HL-60 (cell line): ENCODE data around the gene SLC15A5.

Source experiments
- DNase-seq, 2 experiments: peaks; one replicate each; pipeline ENCODE4 v3.0.0-alpha.2; 2010 to 2020; ENCODE audit warnings: low read depth in 1 of 2, low spot score in 1 of 2
- H3K27ac ChIP-seq: fragments of 250-450 bp; sonication (Bioruptor Pico); replicated peaks from 2 replicates; pipeline ENCODE4 v1.5.1; 2020; ENCODE audit warnings: mild to moderate bottlenecking, moderate library complexity
- H3K27me3 ChIP-seq: fragments of 250-450 bp; sonication (Bioruptor Pico); 2 replicates; pipeline ENCODE4 v1.5.1; 2021; ENCODE audit warnings: mild to moderate bottlenecking, moderate library complexity; ENCODE audit not compliant: insufficient read depth, poor library complexity, severe bottlenecking
- H3K4me3 ChIP-seq: replicated peaks from 2 replicates; pipeline ENCODE4 v1.5.1; 2011; ENCODE audit warnings: mild to moderate bottlenecking, control low read depth, low read length; ENCODE audit not compliant: insufficient read depth
- GABPA ChIP-seq: IDR thresholded peaks from 2 replicates; pipeline ENCODE4 v1.6.1; 2012; ENCODE audit warnings: low read depth
- POLR2AphosphoS5 ChIP-seq: IDR thresholded peaks from 2 replicates; pipeline ENCODE4 v1.6.1; 2012; ENCODE audit warnings: low read depth
- SPI1 ChIP-seq: IDR thresholded peaks from 2 replicates; pipeline ENCODE4 v1.6.1; 2012; ENCODE audit warnings: low read depth, mild to moderate bottlenecking, borderline replicate concordance
- TF ChIP-seq, protein P1 (sequence below): IDR thresholded peaks from 2 replicates; pipeline ENCODE4 v1.6.1; 2012; ENCODE audit warnings: low read depth; ENCODE audit not compliant: insufficient replicate concordance
- TF ChIP-seq, protein P2 (sequence below): IDR thresholded peaks from one replicate; pipeline ENCODE4 v1.5.1; 2011; ENCODE audit warnings: low read length, control low read depth, inconsistent platforms; ENCODE audit not compliant: insufficient read depth

SLC15A5 gene

DNA sequence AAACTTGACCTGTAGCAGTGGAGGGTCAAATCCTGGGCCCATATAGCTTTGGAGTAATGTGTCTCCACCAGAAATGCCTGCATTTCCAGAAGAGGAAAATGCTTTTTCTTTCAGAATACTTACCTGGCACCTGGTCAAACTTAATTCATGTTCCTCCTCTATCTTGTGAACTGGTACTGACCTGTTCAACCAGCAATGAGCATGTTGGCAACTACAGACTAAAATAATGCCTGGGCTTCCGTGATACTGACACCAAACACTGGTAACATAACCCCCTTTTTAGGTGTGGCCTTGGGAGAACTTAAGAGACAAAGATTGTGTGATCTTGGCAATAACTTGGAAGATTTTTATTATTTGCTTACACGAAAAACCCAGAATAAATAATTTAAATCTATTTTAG, 46.2 kb upstream of the SLC15A5 start:
- Histone ChIP-seq H3K27ac (no peak overlapping the region), H3K4me3 (no peak overlapping the region), H3K27me3 (no peaks in the 10 kb centered on the region)
- DNase-seq: no peak
- TF ChIP-seq, protein P1, sequence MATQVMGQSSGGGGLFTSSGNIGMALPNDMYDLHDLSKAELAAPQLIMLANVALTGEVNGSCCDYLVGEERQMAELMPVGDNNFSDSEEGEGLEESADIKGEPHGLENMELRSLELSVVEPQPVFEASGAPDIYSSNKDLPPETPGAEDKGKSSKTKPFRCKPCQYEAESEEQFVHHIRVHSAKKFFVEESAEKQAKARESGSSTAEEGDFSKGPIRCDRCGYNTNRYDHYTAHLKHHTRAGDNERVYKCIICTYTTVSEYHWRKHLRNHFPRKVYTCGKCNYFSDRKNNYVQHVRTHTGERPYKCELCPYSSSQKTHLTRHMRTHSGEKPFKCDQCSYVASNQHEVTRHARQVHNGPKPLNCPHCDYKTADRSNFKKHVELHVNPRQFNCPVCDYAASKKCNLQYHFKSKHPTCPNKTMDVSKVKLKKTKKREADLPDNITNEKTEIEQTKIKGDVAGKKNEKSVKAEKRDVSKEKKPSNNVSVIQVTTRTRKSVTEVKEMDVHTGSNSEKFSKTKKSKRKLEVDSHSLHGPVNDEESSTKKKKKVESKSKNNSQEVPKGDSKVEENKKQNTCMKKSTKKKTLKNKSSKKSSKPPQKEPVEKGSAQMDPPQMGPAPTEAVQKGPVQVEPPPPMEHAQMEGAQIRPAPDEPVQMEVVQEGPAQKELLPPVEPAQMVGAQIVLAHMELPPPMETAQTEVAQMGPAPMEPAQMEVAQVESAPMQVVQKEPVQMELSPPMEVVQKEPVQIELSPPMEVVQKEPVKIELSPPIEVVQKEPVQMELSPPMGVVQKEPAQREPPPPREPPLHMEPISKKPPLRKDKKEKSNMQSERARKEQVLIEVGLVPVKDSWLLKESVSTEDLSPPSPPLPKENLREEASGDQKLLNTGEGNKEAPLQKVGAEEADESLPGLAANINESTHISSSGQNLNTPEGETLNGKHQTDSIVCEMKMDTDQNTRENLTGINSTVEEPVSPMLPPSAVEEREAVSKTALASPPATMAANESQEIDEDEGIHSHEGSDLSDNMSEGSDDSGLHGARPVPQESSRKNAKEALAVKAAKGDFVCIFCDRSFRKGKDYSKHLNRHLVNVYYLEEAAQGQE: no peak
- TF ChIP-seq POLR2AphosphoS5: no peak
- TF ChIP-seq, protein P2, sequence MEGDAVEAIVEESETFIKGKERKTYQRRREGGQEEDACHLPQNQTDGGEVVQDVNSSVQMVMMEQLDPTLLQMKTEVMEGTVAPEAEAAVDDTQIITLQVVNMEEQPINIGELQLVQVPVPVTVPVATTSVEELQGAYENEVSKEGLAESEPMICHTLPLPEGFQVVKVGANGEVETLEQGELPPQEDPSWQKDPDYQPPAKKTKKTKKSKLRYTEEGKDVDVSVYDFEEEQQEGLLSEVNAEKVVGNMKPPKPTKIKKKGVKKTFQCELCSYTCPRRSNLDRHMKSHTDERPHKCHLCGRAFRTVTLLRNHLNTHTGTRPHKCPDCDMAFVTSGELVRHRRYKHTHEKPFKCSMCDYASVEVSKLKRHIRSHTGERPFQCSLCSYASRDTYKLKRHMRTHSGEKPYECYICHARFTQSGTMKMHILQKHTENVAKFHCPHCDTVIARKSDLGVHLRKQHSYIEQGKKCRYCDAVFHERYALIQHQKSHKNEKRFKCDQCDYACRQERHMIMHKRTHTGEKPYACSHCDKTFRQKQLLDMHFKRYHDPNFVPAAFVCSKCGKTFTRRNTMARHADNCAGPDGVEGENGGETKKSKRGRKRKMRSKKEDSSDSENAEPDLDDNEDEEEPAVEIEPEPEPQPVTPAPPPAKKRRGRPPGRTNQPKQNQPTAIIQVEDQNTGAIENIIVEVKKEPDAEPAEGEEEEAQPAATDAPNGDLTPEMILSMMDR: no peak
- TF ChIP-seq SPI1: no peak

DNA sequence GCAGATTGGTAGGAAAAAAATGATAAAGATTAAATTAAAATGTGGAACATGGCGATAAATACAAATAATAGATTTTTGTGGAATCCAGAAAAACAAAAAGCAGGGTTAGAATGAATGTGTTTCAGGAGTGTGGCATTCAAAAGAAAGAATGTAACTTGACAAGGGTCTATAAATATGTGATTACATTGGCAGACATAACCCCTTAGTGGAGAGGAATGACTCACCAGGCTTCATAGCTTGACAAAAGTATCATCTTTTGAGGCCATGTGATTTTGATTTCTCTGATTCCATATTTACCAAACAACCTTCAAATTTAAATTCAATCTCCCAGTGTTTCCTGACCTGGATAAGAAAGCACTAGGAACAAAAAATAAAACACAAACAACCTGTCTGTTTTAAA, 45.5 kb upstream of the SLC15A5 start:
- no peak for TF ChIP-seq GABPA
- no peak for TF ChIP-seq POLR2AphosphoS5
- TF ChIP-seq SPI1: no peak
- TF ChIP-seq, protein P2: no peak
- TF ChIP-seq, protein P1: no peak
- Histone ChIP-seq H3K27me3 (no peaks in the 10 kb centered on the region), H3K27ac (no peak overlapping the region), H3K4me3 (no peak overlapping the region)
- no peak for DNase-seq

DNA sequence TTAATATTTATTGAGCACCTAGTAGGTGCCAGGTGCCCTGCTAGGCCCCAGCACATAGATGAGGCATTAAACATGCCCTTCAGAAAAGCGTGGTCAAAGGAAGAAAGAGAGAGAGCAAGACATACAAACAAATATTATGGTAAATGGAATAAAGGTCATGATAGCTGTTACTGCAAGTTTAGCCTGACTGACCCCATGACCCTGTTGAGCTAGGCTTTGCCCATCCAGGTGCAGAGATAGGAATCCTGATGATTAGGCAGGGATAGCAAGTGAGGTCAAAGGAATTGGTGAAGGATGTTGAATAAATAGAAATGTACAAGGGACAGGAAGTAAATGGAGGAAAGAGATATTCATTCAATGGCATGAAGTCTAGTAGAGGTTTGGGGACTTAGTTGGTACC, 33.4 kb upstream of the SLC15A5 start:
- no peak overlapping the region for H3K27ac ChIP-seq
- no peak for DNase-seq
- no peaks in the 10 kb centered on the region for H3K27me3 ChIP-seq
- H3K4me3 ChIP-seq: no peak overlapping the region
- no peak for TF ChIP-seq SPI1
- TF ChIP-seq, protein P2: no peak
- TF ChIP-seq POLR2AphosphoS5: no peak
- TF ChIP-seq, protein P1: no peak
- no peak for TF ChIP-seq GABPA
